Ovary (tissue), 3 donors: ENCODE measurements around the gene MBD6.

Source experiments
- CTCF ChIP-seq, 3 donors: fragments of 450-650 bp in 2 of 3; fragments of 200-600 bp in 1 of 3; IDR thresholded peaks; one replicate each; pipeline versions ENCODE4 v1.5.1 to v1.8.0; 2016 to 2022; ENCODE audit warnings: antibody characterized with exemption in 3 of 3, mild to moderate bottlenecking in 1 of 3
- EP300 ChIP-seq: sonication (generic); formaldehyde crosslinking; IDR thresholded peaks from one replicate; pipeline ENCODE4 v1.6.1; 2017; ENCODE audit warnings: antibody characterized with exemption
- POLR2A ChIP-seq: fragments of 450-650 bp; IDR thresholded peaks from one replicate; pipeline ENCODE4 v1.6.1; 2017; ENCODE audit warnings: antibody characterized with exemption, mild to moderate bottlenecking, moderate library complexity
- donor health status: DM: no; HTN: no; CAD: no.

- no peak for TF ChIP-seq CTCF (IDR thresholded peaks at IDR 0.05)
- TF ChIP-seq POLR2A, result no peak
- no peak for TF ChIP-seq EP300
Observed at GRCh38 chr12:57564178-57564740, 41.6 kb downstream of the MBD6 start.
